ENCODE data around the gene FN3K.

DNA sequence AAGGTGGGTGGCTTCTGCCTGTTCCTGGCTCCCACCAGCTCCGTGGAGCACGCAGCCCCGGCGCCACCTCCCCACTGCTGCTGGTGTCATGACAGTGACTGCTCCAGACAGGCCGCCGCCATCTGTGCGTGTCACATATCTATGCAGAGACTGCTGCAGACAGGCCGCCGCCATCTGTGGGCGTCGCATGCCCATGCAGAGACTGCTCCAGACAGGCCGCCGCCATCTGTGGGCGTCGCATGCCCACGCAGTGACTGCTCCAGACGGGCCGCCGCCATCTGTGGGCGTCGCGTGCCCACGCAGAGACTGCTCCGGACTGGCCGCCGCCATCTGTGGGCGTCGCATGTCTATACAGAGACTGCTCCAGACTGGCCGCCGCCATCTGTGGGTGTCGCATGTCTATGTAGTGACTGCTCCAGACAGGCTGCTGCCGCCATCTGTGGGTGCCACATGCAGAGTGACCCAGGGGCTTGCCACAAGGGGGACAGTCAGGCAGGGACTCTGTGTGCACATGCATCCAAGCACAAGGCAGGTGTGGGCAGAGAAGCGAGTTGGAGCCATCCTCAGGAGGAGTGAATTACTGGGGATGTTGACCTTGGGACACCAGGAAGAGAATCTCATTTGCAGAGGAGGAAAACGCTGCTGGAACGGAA is 22.2 kb upstream of the FN3K start:
- TF ChIP-seq, protein P1, sequence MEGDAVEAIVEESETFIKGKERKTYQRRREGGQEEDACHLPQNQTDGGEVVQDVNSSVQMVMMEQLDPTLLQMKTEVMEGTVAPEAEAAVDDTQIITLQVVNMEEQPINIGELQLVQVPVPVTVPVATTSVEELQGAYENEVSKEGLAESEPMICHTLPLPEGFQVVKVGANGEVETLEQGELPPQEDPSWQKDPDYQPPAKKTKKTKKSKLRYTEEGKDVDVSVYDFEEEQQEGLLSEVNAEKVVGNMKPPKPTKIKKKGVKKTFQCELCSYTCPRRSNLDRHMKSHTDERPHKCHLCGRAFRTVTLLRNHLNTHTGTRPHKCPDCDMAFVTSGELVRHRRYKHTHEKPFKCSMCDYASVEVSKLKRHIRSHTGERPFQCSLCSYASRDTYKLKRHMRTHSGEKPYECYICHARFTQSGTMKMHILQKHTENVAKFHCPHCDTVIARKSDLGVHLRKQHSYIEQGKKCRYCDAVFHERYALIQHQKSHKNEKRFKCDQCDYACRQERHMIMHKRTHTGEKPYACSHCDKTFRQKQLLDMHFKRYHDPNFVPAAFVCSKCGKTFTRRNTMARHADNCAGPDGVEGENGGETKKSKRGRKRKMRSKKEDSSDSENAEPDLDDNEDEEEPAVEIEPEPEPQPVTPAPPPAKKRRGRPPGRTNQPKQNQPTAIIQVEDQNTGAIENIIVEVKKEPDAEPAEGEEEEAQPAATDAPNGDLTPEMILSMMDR (conservative IDR thresholded peaks at IDR 0.05; ENCODE audit: low read length) = no peak
- no peak for TF ChIP-seq EZH2phosphoT487 (IDR thresholded peaks at IDR 0.05; ENCODE audit: borderline replicate concordance)

All from Loucy (cell line).